Astrocyte (in vitro differentiated cells and primary cell): ENCODE results near the gene INPP5A. TPM values are rescaled to one million over a fixed set of nuclear protein-coding genes. Genes with fewer than 3 reads are reported as not detected.

ENCODE experiments used
- DNase-seq: peaks from one replicate; pipeline ENCODE4 v3.0.0-alpha.2; 2010; ENCODE audit warnings: low read depth
- FAIRE-seq: peaks from 2 replicates; lab custom pipeline; 2011; peaks lifted over from hg19 to GRCh38; lab: Jason Lieb, UNC
- H2AFZ ChIP-seq: 2 replicates; pipeline ENCODE4 v1.6.0; 2012; ENCODE audit warnings: low read depth, low read length, inconsistent platforms
- H3K27ac ChIP-seq: 2 replicates; pipeline ENCODE4 v1.5.1; 2011; ENCODE audit warnings: low read depth, low read length, inconsistent platforms
- H3K27me3 ChIP-seq: 2 replicates; pipeline ENCODE4 v1.6.0; 2011; ENCODE audit warnings: low read length, inconsistent platforms; ENCODE audit not compliant: insufficient read depth
- H3K36me3 ChIP-seq: 2 replicates; pipeline ENCODE4 v1.5.1; 2011; ENCODE audit warnings: low read length, inconsistent platforms; ENCODE audit not compliant: insufficient read depth
- H3K4me1 ChIP-seq: 2 replicates; pipeline ENCODE4 v1.5.1; 2011; ENCODE audit warnings: low read length, inconsistent platforms; ENCODE audit not compliant: insufficient read depth
- H3K4me2 ChIP-seq: 2 replicates; pipeline ENCODE4 v1.6.0; 2012; ENCODE audit warnings: low read length, inconsistent platforms
- H3K4me3 ChIP-seq: 2 replicates; pipeline ENCODE4 v1.5.1; 2011; ENCODE audit warnings: low read depth, mild to moderate bottlenecking, low read length, inconsistent platforms; ENCODE audit not compliant: insufficient read depth
- H3K79me2 ChIP-seq: 2 replicates; pipeline ENCODE4 v1.6.0; 2012; ENCODE audit warnings: mild to moderate bottlenecking, low read length, inconsistent platforms; ENCODE audit not compliant: insufficient read depth
- H3K9ac ChIP-seq: 2 replicates; pipeline ENCODE4 v1.6.0; 2012; ENCODE audit warnings: mild to moderate bottlenecking, low read length, inconsistent platforms
- H3K9me3 ChIP-seq: 2 replicates; pipeline ENCODE4 v1.5.1; 2012; ENCODE audit warnings: low read depth, mild to moderate bottlenecking, low read length, inconsistent platforms; ENCODE audit not compliant: insufficient read depth
- H4K20me1 ChIP-seq: 2 replicates; pipeline ENCODE4 v1.6.0; 2012; ENCODE audit warnings: low read length, inconsistent platforms; ENCODE audit not compliant: insufficient read depth
- H3K27ac Mint-ChIP-seq: one replicate; pipeline ENCODE4 v1.8.0; 2021; ENCODE audit warnings: mild to moderate bottlenecking, mixed read lengths; ENCODE audit not compliant: unreplicated experiment
- H3K27me3 Mint-ChIP-seq: one replicate; pipeline ENCODE4 v1.8.0; 2021; ENCODE audit warnings: low read depth, mixed read lengths; ENCODE audit not compliant: unreplicated experiment
- H3K36me3 Mint-ChIP-seq: one replicate; pipeline ENCODE4 v1.8.0; 2021; ENCODE audit warnings: low read depth, mixed read lengths; ENCODE audit not compliant: unreplicated experiment
- H3K4me1 Mint-ChIP-seq: one replicate; pipeline ENCODE4 v1.8.0; 2021; ENCODE audit warnings: low read depth, mixed read lengths; ENCODE audit not compliant: unreplicated experiment
- H3K4me3 Mint-ChIP-seq: one replicate; pipeline ENCODE4 v1.8.0; 2021; ENCODE audit warnings: mild to moderate bottlenecking, moderate library complexity, mixed read lengths; ENCODE audit not compliant: unreplicated experiment
- H3K9me3 Mint-ChIP-seq: one replicate; pipeline ENCODE4 v1.8.0; 2021; ENCODE audit warnings: mild to moderate bottlenecking, mixed read lengths; ENCODE audit not compliant: unreplicated experiment
- CTCF ChIP-seq: IDR thresholded peaks from 2 replicates; pipeline ENCODE4 v1.5.1; 2011; ENCODE audit warnings: low read depth, mild to moderate bottlenecking, inconsistent platforms, low read length, moderate library complexity; ENCODE audit not compliant: insufficient read depth
- EZH2 ChIP-seq: IDR thresholded peaks from 2 replicates; pipeline ENCODE4 v1.6.1; 2012; ENCODE audit warnings: mild to moderate bottlenecking, low read length, inconsistent platforms; ENCODE audit not compliant: insufficient read depth
- total RNA-seq: library from RNA; stranded (reverse); gene quantifications from 2 replicates; pipeline ENCODE4 v1.2.1, GENCODE V29; 2021

INPP5A gene
- total RNA-seq, 1 donor from 2014 or later = 39.1 TPM

GRCh38 chr10:132810807-132811700, 273.5 kb downstream of the INPP5A start:
- TF ChIP-seq EZH2 = no peak
- TF ChIP-seq CTCF = no peak
- FAIRE-seq = no peak
- H3K27ac ChIP-seq = no peak overlapping the region
- H3K27me3 ChIP-seq = no peaks in the 10 kb centered on the region
- DNase-seq = no peak
- Mint-ChIP-seq H3K4me3 (no peak overlapping the region), H3K9me3 (no peaks in the 10 kb centered on the region), H3K27me3 (peaks cover 22% of the 10 kb centered on the region), H3K4me1 (no peaks in the 10 kb centered on the region), H3K36me3 (no peaks in the 10 kb centered on the region), H3K27ac (no peak overlapping the region)
- no peak overlapping the region for H3K9ac ChIP-seq
- H2AFZ ChIP-seq = no peak overlapping the region
- no peaks in the 10 kb centered on the region for H3K4me1 ChIP-seq
- H4K20me1 ChIP-seq = no peaks in the 10 kb centered on the region
- no peaks in the 10 kb centered on the region for H3K79me2 ChIP-seq
- H3K36me3 ChIP-seq = no peaks in the 10 kb centered on the region
- H3K4me2 ChIP-seq = no peak overlapping the region
- no peak overlapping the region for H3K4me3 ChIP-seq
- H3K9me3 ChIP-seq = no peaks in the 10 kb centered on the region

- DNase-seq (no peak), FAIRE-seq (no peak)
- no peaks in the 10 kb centered on the region for H3K9me3 Mint-ChIP-seq
- Histone ChIP-seq H2AFZ (no peak overlapping the region), H3K9ac (no peak overlapping the region), H3K36me3 (no peaks in the 10 kb centered on the region), H3K4me2 (no peak overlapping the region), H3K79me2 (no peaks in the 10 kb centered on the region), H4K20me1 (no peaks in the 10 kb centered on the region), H3K4me1 (no peaks in the 10 kb centered on the region), H3K27ac (no peak overlapping the region), H3K27me3 (peaks cover 2% of the 10 kb centered on the region), H3K9me3 (no peaks in the 10 kb centered on the region), H3K4me3 (no peak overlapping the region)
- no peaks in the 10 kb centered on the region for H3K36me3 Mint-ChIP-seq
- no peak for TF ChIP-seq EZH2
- TF ChIP-seq CTCF = no peak
- no peak overlapping the region for H3K4me3 Mint-ChIP-seq
- H3K27ac Mint-ChIP-seq = no peak overlapping the region
- peaks cover 29% of the 10 kb centered on the region for H3K27me3 Mint-ChIP-seq
- no peaks in the 10 kb centered on the region for H3K4me1 Mint-ChIP-seq
These were observed 274.4 kb downstream of the INPP5A start for GRCh38 chr10:132811891-132812481.
